ENCODE measurements around the gene CDH13.

The CDH13 gene

DNA sequence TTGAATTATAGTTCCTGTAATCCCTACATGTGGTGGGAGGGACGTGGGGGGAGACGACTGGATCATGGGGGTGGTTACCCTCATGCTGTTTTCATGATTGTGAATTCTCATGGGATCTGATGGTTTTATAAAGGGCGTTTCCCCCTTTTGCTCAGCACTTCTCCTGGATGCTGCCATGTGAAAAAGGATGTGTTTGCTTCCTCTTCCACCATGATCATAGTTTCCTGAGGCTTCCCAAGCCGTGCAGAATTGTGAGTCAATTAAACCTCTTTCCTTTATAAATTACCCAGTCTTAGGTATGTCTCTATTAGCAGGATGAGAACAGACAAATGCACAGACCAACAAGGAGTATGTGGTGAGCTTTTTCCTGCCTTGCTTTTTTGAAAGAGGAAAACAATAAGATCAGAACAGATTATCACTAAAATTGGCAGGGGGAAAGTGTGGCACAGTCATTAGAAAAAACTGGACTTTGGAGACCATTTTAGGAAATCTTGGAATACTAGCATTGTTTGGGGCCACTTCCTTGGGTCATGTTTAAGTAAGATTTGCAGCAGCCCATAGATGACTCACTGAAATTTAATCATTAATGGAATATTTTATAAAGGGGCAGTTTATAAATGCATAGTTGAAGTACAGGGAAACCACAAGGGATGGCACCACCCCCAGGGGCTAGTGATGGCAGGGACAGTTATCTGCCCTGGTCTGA is 352.8 kb downstream of the CDH13 start:
- Histone ChIP-seq H3K4me2 (peak overlapping the region in 7 of 11 experiments; percentile 4 to 34 (median 19); a peak in 10 of 22 replicates), H3K36me3 (no peaks in the 10 kb centered on the region), H3K9me3 (replicated peaks in 1 of 11) (peaks cover 17 to 37% (median 26%) of the 10 kb centered on the region in 11 experiments), H3K4me3 (no peak overlapping the region), H3K4me1 (peaks cover 0 to 14% (median 8%) of the 10 kb centered on the region in 10 experiments; a peak in 11 of 20 replicates), H3K9ac (no peak overlapping the region), H4K20me1 (no peaks in the 10 kb centered on the region), H3K27ac (no peak overlapping the region), H3K27me3 (peaks cover 0 to 58% (median 0%) of the 10 kb centered on the region in 11 experiments; a peak in 6 of 22 replicates)
- TF ChIP-seq Cebpa-rat (IDR thresholded peaks at IDR 0.05): no peak

DNA sequence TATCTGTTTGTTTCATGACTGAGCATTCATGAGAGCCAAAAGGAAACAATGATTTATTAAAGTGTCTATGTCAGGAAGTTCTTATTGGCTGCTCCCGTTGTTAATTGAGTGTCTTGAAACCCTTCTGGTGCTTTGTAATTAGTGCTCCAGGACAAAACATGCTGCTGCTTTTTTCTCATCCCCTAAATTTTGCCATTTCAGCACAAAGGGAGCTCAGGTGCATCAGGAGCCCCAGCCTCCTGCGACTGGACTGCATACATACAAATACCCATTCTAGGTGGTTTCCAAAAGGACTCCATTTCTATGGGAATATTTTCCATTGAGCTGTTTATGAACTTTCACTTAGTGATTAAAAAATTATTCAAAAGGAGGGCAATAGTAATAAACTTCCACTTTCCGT is 354.0 kb downstream of the CDH13 start:
- H3K9ac ChIP-seq: no peak overlapping the region
- H3K4me1 ChIP-seq: peaks cover 0 to 14% (median 8%) of the 10 kb centered on the region in 10 experiments; a peak in 11 of 20 replicates
- H3K36me3 ChIP-seq: no peaks in the 10 kb centered on the region
- H3K27ac ChIP-seq: no peak overlapping the region
- no peak overlapping the region for H3K4me2 ChIP-seq
- H4K20me1 ChIP-seq: no peaks in the 10 kb centered on the region
- no peak overlapping the region for H3K4me3 ChIP-seq
- peaks cover 17 to 30% (median 26%) of the 10 kb centered on the region in 11 experiments for H3K9me3 ChIP-seq (replicated peaks in 1 of 11)
- no peak for TF ChIP-seq Cebpa-rat (IDR thresholded peaks at IDR 0.05)
- H3K27me3 ChIP-seq: peaks cover 0 to 70% (median 0%) of the 10 kb centered on the region in 11 experiments; a peak in 6 of 22 replicates

DNA sequence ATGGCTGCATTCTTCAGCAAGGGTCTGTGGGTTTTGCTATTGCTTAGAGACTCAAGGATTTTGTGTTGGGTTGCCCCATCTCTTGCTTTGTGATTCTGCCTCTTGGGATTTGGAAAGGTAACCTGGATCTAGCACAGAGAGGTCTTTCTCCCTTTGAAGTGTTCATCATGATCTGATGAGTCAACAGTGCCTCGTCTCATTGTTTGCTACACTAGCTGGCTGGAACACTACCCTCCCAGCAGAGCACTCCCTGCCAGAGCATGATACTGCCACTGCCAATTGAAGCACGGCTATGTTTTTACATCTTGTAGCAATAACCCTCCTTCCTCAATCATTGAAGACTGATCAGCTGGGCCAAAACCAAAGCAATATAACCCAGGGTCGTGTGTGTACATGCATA is 361.0 kb downstream of the CDH13 start:
- no peak overlapping the region for H3K4me2 ChIP-seq
- no peaks in the 10 kb centered on the region for H4K20me1 ChIP-seq
- no peak overlapping the region for H3K4me3 ChIP-seq
- no peaks in the 10 kb centered on the region for H3K36me3 ChIP-seq
- peaks cover 0 to 15% (median 0%) of the 10 kb centered on the region in 11 experiments; a peak in 4 of 22 replicates for H3K9me3 ChIP-seq (replicated peaks in 1 of 11)
- peaks cover 0 to 92% (median 0%) of the 10 kb centered on the region in 11 experiments; a peak in 6 of 22 replicates for H3K27me3 ChIP-seq
- H3K27ac ChIP-seq: no peak overlapping the region
- H3K4me1 ChIP-seq: peaks cover 0 to 13% (median 3%) of the 10 kb centered on the region in 10 experiments; a peak in 9 of 20 replicates
- no peak for TF ChIP-seq Cebpa-rat (IDR thresholded peaks at IDR 0.05)
- no peak overlapping the region for H3K9ac ChIP-seq

DNA sequence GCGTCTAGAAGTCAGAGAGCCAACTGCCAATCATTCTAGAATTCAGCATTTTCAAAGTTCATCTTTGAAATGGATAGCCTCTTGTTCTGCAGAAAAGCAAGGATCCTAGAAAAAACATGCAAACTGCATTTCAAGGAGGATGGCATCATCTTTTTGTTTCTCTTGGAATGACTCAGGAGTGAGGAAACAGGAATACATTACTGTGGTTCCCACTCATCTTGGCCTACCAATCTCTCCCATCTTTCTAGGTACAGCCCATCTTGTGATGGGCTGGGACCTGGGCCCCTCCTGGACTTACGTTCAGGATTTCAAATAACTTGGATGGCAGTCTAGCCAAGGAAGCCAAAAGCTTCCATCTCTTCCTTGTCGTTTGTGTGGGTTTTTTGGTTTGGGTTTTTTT is 363.4 kb downstream of the CDH13 start:
- no peak overlapping the region for H3K4me3 ChIP-seq
- TF ChIP-seq Cebpa-rat (IDR thresholded peaks at IDR 0.05): no peak
- no peak overlapping the region for H3K27ac ChIP-seq
- no peaks in the 10 kb centered on the region for H3K36me3 ChIP-seq
- peaks cover 0 to 15% (median 3%) of the 10 kb centered on the region in 11 experiments; a peak in 10 of 22 replicates for H3K9me3 ChIP-seq (replicated peaks in 1 of 11)
- H4K20me1 ChIP-seq: no peaks in the 10 kb centered on the region
- H3K9ac ChIP-seq: no peak overlapping the region
- peaks cover 0 to 25% (median 5%) of the 10 kb centered on the region in 10 experiments; a peak in 13 of 20 replicates for H3K4me1 ChIP-seq
- H3K27me3 ChIP-seq: peaks cover 0 to 90% (median 0%) of the 10 kb centered on the region in 11 experiments; a peak in 6 of 22 replicates
- no peak overlapping the region for H3K4me2 ChIP-seq

DNA sequence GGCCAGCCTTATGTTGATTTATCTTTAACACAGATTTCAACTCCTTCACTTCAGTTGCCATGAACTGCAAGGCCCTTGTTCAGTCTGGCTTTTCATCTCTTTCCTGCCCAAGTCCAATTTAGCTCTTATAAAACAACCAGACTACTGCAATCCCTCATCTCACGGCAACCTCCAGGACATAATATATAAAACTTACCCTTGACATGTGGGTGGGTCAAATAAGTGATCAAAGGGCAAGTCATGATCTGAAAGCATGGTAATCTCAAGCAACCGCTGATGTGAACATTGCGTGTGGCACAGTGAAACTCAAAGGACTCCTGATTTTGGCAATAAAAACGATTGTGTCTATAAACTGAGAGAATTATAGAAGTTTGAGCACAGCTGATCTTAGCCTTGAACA is 364.6 kb downstream of the CDH13 start:
- no peaks in the 10 kb centered on the region for H4K20me1 ChIP-seq
- H3K36me3 ChIP-seq: no peaks in the 10 kb centered on the region
- H3K9me3 ChIP-seq (replicated peaks in 1 of 11): peaks cover 0 to 17% (median 9%) of the 10 kb centered on the region in 11 experiments; a peak in 10 of 22 replicates
- H3K27ac ChIP-seq: no peak overlapping the region
- H3K4me3 ChIP-seq: no peak overlapping the region
- no peak for TF ChIP-seq Cebpa-rat (IDR thresholded peaks at IDR 0.05)
- H3K4me2 ChIP-seq: 0 out of 22 replicates have a peak overlapping the region, but pooled peaks of 1 of the 11 experiments have one; percentile 11
- H3K4me1 ChIP-seq: peaks cover 7 to 37% (median 18%) of the 10 kb centered on the region in 10 experiments; a peak in 16 of 20 replicates
- H3K27me3 ChIP-seq: peaks cover 0 to 80% (median 0%) of the 10 kb centered on the region in 11 experiments; a peak in 6 of 22 replicates
- H3K9ac ChIP-seq: no peak overlapping the region

DNA sequence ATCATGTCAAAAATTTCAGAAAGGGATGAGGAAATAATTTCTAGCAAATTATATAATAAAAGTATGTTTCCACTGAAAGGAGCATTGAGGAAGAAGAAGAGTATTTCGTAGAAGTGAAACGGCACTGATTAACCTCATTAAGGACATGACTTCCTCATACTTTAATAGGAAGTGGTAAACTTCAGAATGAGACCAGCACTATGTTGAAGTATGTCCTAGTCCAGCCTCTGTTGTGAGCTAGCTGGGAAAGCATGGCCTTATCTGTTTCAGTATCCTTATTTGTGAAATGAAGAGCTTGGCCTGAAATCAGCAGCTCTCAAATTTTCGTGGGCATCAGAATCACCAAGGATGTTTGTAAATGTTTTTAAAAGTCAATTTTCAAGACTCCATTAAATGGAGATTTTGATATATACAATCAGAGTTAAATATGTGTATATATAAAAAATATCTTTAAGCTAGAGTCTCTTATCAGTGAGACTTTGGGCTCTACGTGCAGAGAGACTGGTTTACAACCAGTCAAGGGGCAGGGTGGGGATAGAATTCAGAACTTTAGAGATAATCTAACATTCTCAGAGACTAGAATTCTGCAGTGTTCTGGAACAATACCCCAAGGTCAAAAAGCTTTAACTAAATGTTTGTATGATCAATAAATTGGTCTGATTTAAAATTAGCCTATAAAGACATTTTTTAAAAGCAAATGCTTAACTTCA is 365.4 kb downstream of the CDH13 start:
- H3K4me1 ChIP-seq: peaks cover 7 to 44% (median 21%) of the 10 kb centered on the region in 10 experiments; a peak in 16 of 20 replicates
- no peak overlapping the region for H3K9ac ChIP-seq
- no peak overlapping the region for H3K27ac ChIP-seq
- H3K36me3 ChIP-seq: no peaks in the 10 kb centered on the region
- TF ChIP-seq Cebpa-rat (IDR thresholded peaks at IDR 0.05): no peak
- H3K27me3 ChIP-seq: peaks cover 0 to 73% (median 0%) of the 10 kb centered on the region in 11 experiments; a peak in 6 of 22 replicates
- H4K20me1 ChIP-seq: no peaks in the 10 kb centered on the region
- peaks cover 0 to 15% (median 8%) of the 10 kb centered on the region in 11 experiments; a peak in 10 of 22 replicates for H3K9me3 ChIP-seq (replicated peaks in 1 of 11)
- peak overlapping the region in 5 of 11 experiments; percentile 8 to 45 (median 26); a peak in 7 of 22 replicates for H3K4me2 ChIP-seq
- no peak overlapping the region for H3K4me3 ChIP-seq

DNA sequence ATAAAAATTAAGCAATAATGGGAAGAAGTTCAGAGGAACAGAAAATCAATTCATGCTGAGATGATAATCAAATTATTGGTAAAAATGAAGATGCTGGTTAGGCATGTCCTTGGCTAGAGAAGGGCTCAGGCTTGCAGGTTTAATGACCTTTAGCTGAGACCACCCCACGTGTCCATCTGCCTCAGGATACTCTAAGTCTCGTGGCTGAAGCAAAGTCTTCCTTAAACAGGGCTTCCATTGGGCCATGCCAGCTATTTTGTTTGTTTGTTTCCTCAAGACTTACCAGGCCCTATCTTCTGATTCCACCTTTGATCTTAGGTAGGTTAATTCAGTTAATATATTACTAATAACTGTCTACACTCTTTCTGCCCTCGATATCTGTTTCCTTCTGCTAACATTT is 366.0 kb downstream of the CDH13 start:
- H3K36me3 ChIP-seq: no peaks in the 10 kb centered on the region
- no peaks in the 10 kb centered on the region for H4K20me1 ChIP-seq
- peaks cover 7 to 44% (median 21%) of the 10 kb centered on the region in 10 experiments; a peak in 16 of 20 replicates for H3K4me1 ChIP-seq
- TF ChIP-seq Cebpa-rat (IDR thresholded peaks at IDR 0.05): no peak
- H3K4me2 ChIP-seq: no peak overlapping the region; a peak in 1 of 22 replicates
- H3K27ac ChIP-seq: no peak overlapping the region
- peaks cover 0 to 12% (median 5%) of the 10 kb centered on the region in 11 experiments; a peak in 8 of 22 replicates for H3K9me3 ChIP-seq (replicated peaks in 1 of 11)
- no peak overlapping the region for H3K9ac ChIP-seq
- peaks cover 0 to 71% (median 0%) of the 10 kb centered on the region in 11 experiments; a peak in 6 of 22 replicates for H3K27me3 ChIP-seq
- no peak overlapping the region for H3K4me3 ChIP-seq

DNA sequence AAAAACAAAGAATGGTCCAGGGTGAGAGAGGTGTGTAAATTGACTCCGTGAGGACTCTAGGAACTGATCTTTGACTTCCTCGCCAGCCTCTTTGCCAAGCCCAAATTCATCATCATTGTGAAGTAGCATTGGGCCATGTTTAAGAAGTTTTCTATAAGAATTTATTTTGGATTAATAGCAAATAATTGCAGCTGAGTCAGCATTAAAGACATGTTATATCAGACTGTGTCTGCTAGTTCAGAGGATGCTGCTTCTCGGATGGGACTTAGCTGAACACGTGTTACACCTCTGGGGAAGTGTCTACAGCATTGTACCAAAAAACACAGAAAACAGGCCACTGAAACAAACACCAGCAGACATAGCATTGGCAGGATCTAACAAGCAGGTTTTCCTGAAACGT is 366.6 kb downstream of the CDH13 start:
- no peak overlapping the region for H3K4me3 ChIP-seq
- no peak overlapping the region for H3K9ac ChIP-seq
- TF ChIP-seq Cebpa-rat (IDR thresholded peaks at IDR 0.05): no peak
- peaks cover 0 to 71% (median 0%) of the 10 kb centered on the region in 11 experiments; a peak in 6 of 22 replicates for H3K27me3 ChIP-seq
- H4K20me1 ChIP-seq: no peaks in the 10 kb centered on the region
- H3K36me3 ChIP-seq: no peaks in the 10 kb centered on the region
- no peak overlapping the region for H3K4me2 ChIP-seq
- H3K9me3 ChIP-seq (replicated peaks in 1 of 11): peaks cover 0 to 12% (median 4%) of the 10 kb centered on the region in 11 experiments; a peak in 6 of 22 replicates
- no peak overlapping the region for H3K27ac ChIP-seq
- H3K4me1 ChIP-seq: peaks cover 7 to 44% (median 21%) of the 10 kb centered on the region in 10 experiments; a peak in 16 of 20 replicates

All from BLaER1 treated with 17β-estradiol and CSF1 and Interleukin-3, amounts not matched to agents 10 nM and 100 nM (cell line).